ENCODE measurements around the gene KCNN3. TPM values are rescaled to one million over a fixed set of nuclear protein-coding genes. Genes with fewer than 3 reads are reported as not detected.

Gene KCNN3
- total RNA-seq, 1 experiment from 2014 or later = 0.07 TPM

- H3K27ac Mint-ChIP-seq (ENCODE audit: low read depth, unreplicated experiment) = no peak overlapping the region
- H3K4me1 Mint-ChIP-seq (ENCODE audit: insufficient read depth, unreplicated experiment) = no peaks in the 10 kb centered on the region
- H3K36me3 Mint-ChIP-seq (ENCODE audit: insufficient read depth, unreplicated experiment) = no peaks in the 10 kb centered on the region
- H3K9me3 Mint-ChIP-seq (ENCODE audit: unreplicated experiment) = peaks cover 7% of the 10 kb centered on the region
- no peak for DNase-seq (ENCODE audit: unreplicated experiment)
- H3K27me3 Mint-ChIP-seq (ENCODE audit: insufficient read depth, unreplicated experiment) = peaks cover 86% of the 10 kb centered on the region
- TF ChIP-seq, protein P1, sequence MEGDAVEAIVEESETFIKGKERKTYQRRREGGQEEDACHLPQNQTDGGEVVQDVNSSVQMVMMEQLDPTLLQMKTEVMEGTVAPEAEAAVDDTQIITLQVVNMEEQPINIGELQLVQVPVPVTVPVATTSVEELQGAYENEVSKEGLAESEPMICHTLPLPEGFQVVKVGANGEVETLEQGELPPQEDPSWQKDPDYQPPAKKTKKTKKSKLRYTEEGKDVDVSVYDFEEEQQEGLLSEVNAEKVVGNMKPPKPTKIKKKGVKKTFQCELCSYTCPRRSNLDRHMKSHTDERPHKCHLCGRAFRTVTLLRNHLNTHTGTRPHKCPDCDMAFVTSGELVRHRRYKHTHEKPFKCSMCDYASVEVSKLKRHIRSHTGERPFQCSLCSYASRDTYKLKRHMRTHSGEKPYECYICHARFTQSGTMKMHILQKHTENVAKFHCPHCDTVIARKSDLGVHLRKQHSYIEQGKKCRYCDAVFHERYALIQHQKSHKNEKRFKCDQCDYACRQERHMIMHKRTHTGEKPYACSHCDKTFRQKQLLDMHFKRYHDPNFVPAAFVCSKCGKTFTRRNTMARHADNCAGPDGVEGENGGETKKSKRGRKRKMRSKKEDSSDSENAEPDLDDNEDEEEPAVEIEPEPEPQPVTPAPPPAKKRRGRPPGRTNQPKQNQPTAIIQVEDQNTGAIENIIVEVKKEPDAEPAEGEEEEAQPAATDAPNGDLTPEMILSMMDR (IDR thresholded peaks at IDR 0.05; ENCODE audit: unreplicated experiment) = no peak
- CTCF ChIA-PET = no interaction called here
- H3K4me3 Mint-ChIP-seq (ENCODE audit: unreplicated experiment) = no peak overlapping the region
- intact Hi-C loops (cut with micrococcal nuclease) = no loop called here
- no TSS peak for BruUV-seq (replicated peaks)
- POLR2A ChIA-PET = no interaction called here
Measured at GRCh38 chr1:154652893-154653292, 217.2 kb downstream of the KCNN3 start.

Other genes starting within 250 kb of the KCNN3 start
- 57.7 and 68.9 TPM in 2 replicates for gene PMVK, start 66.4 kb upstream of the KCNN3 start, total RNA-seq (2022)
- gene PBXIP1, start 85.8 kb upstream of the KCNN3 start, total RNA-seq (2022) = 11.3 TPM in 2 replicates
- 32.1 and 35.9 TPM in 2 replicates for gene PYGO2, start 91.5 kb upstream of the KCNN3 start, total RNA-seq (2022)
- gene SHC1, start 100.5 kb upstream of the KCNN3 start, total RNA-seq (2022) = 667 and 885 TPM in 2 replicates
- gene CKS1B, start 104.4 kb upstream of the KCNN3 start, total RNA-seq (2022) = 285 and 289 TPM in 2 replicates
- 65.4 and 91.1 TPM in 2 replicates for gene FLAD1, start 113.1 kb upstream of the KCNN3 start, total RNA-seq (2022)
- 0.83 TPM in 1 of 2 replicates, not detected in the other for gene LENEP, start 123.3 kb upstream of the KCNN3 start, total RNA-seq (2022)
- gene ZBTB7B, start 132.5 kb upstream of the KCNN3 start, total RNA-seq (2022) = 169 and 175 TPM in 2 replicates
- 0.91 and 1.8 TPM in 2 replicates for gene DCST2, start 163.5 kb upstream of the KCNN3 start, total RNA-seq (2022)
- gene DCST1, start 163.5 kb upstream of the KCNN3 start, total RNA-seq (2022) = 0.21 and 0.42 TPM in 2 replicates
- gene ADAM15, start 181.0 kb upstream of the KCNN3 start, total RNA-seq (2022) = 385 and 456 TPM in 2 replicates
- 7.4 and 9.5 TPM in 2 replicates for gene EFNA4, start 193.5 kb upstream of the KCNN3 start, total RNA-seq (2022)
- gene EFNA3, start 208.6 kb upstream of the KCNN3 start, total RNA-seq (2022) = 1.6 and 1.7 TPM in 2 replicates